Measurements from ENCODE around the gene USP34. TPM values are rescaled to one million over a fixed set of nuclear protein-coding genes. Genes with fewer than 3 reads are reported as not detected.
"Not testable (repeated sequence)": the region's sequence is repeated elsewhere in the genome, so short reads cannot be mapped to it uniquely, and the experiment has no call there.

USP34 gene
- total RNA-seq, 1 donor from 2014 or later = 176 TPM

DNA sequence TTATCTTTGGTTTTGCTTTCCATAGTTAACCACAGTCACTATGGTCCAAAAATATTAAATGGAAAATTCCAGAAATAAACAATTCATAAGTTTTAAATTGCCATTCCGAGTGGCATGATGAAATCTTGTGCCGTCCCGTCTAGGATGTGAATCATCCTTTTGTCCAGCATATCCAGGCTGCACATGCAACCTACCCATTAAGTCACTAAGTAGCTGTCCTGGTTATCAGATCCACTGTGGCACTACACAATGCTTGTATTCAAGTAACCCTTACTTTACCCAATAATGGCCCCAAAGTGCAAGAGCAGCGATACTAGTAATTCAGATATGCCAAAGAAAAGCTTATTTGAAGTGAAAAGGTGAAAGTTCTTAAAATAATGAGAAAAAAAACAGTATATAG, 10.7 kb downstream of the USP34 start:
- POLR2A ChIA-PET = interaction anchor here (0.6 to 1.7 kb wide), 4 partner anchors 10 to 125 kb away, joined by 3 to 5 read pairs (median 3); no protein-coding TSS in a partner anchor
- Mint-ChIP-seq H3K9me3 (no peaks in the 10 kb centered on the region), H3K4me3 (no peak overlapping the region), H3K4me1 (peaks cover 78% of the 10 kb centered on the region), H3K36me3 (ENCODE audit: low read depth) (peaks cover 27% of the 10 kb centered on the region), H3K27me3 (no peaks in the 10 kb centered on the region), H3K27ac (no peak overlapping the region)
- intact Hi-C loops (cut with micrococcal nuclease) = no loop called here
- CTCF ChIA-PET = interaction anchor here (0.7 kb wide), 1 partner anchor 34 kb away, joined by 5 read pairs; no protein-coding TSS in a partner anchor
- TF ChIP-seq, protein P1, sequence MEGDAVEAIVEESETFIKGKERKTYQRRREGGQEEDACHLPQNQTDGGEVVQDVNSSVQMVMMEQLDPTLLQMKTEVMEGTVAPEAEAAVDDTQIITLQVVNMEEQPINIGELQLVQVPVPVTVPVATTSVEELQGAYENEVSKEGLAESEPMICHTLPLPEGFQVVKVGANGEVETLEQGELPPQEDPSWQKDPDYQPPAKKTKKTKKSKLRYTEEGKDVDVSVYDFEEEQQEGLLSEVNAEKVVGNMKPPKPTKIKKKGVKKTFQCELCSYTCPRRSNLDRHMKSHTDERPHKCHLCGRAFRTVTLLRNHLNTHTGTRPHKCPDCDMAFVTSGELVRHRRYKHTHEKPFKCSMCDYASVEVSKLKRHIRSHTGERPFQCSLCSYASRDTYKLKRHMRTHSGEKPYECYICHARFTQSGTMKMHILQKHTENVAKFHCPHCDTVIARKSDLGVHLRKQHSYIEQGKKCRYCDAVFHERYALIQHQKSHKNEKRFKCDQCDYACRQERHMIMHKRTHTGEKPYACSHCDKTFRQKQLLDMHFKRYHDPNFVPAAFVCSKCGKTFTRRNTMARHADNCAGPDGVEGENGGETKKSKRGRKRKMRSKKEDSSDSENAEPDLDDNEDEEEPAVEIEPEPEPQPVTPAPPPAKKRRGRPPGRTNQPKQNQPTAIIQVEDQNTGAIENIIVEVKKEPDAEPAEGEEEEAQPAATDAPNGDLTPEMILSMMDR (IDR thresholded peaks at IDR 0.05) = no peak
- DNase-seq (no peak), ATAC-seq (ENCODE audit: low read depth) (no peak)

DNA sequence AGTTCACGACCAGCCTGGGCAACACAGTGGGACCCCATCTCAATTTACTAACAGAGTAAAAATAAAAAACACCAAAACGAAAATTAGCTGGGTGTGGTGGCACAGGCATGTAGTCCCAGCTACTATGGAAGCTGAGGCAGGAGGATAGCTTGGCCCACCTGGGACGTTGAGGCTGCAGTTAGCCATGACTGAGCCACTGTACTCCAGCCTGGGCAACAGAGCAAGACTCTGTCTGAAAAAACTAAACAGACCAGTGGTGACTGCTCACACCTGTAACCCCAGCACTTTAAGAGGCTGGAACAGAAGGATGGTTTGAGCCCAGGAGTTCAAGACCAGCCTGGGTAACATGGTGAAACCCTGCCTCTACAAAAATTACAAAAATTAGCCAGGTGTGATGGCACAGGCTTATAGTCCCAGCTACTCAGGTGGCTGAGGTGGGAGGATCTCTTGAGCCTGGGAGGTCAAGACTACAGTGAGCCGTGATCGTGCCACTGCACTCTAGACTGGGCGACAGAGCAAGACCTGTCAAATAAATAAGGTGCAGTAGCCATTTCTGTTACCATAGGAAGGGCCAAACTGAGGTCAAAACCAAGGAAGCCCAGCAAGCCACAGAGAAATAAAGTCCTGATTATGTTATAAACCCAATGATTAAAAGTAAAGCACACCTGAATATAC, 14.0 kb downstream of the USP34 start:
- H3K36me3 Mint-ChIP-seq (ENCODE audit: low read depth) = peaks cover 27% of the 10 kb centered on the region
- peaks cover 68% of the 10 kb centered on the region for H3K4me1 Mint-ChIP-seq
- ChIA-PET CTCF (no interaction called here), POLR2A (interaction anchor here (0.5 kb wide), 1 partner anchor 16 kb away, joined by 3 read pairs; no protein-coding TSS in a partner anchor)
- ATAC-seq (ENCODE audit: low read depth) = no peak
- no peak overlapping the region for H3K4me3 Mint-ChIP-seq
- no peak overlapping the region for H3K27ac Mint-ChIP-seq
- intact Hi-C loops (cut with micrococcal nuclease) = loop anchor here (2.0 kb wide), 1 partner anchor 14 kb away; no protein-coding TSS in a partner anchor
- TF ChIP-seq, protein P1 (IDR thresholded peaks at IDR 0.05) = no peak
- no peak for DNase-seq
- no peaks in the 10 kb centered on the region for H3K27me3 Mint-ChIP-seq
- no peaks in the 10 kb centered on the region for H3K9me3 Mint-ChIP-seq

DNA sequence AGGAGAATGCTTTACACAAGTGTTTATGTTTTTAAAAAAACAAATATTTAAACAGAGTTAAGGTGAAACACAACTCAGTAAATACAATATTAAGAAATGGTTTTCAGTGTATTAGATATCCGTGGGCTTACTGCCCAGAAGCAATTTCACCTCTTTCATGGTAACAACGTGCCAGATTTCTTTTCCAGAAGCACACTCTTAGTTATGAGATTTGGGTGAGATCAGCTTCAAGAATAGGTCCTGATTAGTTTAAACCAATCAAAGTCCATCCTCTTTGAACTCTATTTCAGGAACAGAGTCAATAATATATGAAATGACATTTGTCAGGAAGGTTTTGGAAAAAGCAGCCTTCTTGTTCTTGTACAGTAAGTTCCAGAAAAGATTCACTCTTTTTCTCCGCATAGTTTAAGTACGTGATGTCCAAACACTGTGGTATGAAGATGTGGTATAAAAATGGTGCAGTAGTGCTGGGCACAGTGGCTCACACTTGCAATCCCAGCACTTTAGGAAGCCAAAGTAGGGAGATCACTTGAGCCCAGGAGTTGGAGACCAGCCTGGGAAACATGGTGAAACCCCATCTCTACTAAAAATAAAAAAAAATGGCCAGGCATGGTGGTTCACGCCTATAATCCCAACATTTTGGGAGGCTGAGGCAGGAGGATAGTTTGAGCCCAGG, 14.7 kb downstream of the USP34 start:
- no peak overlapping the region for H3K27ac Mint-ChIP-seq
- CTCF ChIA-PET = no interaction called here

DNA sequence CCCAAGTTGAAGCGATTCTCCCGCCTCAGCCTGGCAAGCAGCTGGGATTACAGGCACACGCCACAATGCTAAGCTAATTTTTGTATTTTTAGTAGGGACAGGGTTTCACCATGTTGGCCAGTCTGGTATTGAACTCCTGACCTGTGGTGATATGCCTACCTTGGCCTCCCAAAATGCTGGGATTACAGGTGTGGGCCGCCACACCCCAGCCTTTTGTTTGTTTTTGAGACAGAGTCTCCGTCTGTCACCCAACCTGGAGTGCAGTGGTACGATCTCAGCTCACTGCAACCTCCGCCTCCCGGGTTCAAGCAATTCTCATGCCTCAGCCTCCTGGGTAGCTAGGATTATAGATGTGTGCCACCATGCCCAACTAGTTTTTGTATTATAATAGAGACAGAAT, 15.9 kb downstream of the USP34 start:
- CTCF ChIA-PET = interaction anchor here (1.9 kb wide), 1 partner anchor 28 kb away, joined by 9 read pairs; no protein-coding TSS in a partner anchor

More for the DNA sequence above, 14.7 kb downstream of the USP34 start:
- Mint-ChIP-seq H3K9me3 (no peaks in the 10 kb centered on the region), H3K36me3 (ENCODE audit: low read depth) (peaks cover 27% of the 10 kb centered on the region), H3K27me3 (no peaks in the 10 kb centered on the region), H3K4me3 (no peak overlapping the region), H3K4me1 (peaks cover 67% of the 10 kb centered on the region)
- DNase-seq (no peak), ATAC-seq (ENCODE audit: low read depth) (no peak)
- intact Hi-C loops (cut with micrococcal nuclease) = loop anchor here (2.0 kb wide), 1 partner anchor 13 kb away; no protein-coding TSS in a partner anchor
- POLR2A ChIA-PET = no interaction called here
- TF ChIP-seq, protein P1 (IDR thresholded peaks at IDR 0.05) = no peak

DNA sequence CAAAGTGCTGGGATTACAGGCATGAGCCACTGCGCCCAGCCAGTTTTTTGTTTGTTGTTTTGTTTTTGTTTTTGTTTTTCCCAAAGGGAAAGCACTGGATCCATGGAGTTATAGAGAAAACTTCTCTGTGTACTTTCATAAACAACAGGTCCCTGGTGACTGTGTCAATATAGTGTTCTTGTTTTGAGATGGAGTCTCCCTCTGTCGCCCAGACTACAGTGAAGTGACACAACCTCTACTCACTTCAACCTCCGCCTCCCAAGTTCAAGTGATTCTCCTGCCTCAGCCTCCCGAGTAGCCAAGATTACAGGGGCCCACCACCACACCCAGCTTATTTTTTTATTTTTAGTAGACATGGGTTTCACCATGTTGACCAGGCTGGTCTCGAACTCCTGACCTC, 16.5 kb downstream of the USP34 start:
- Mint-ChIP-seq H3K9me3 (no peaks in the 10 kb centered on the region), H3K4me3 (no peak overlapping the region), H3K27ac (no peak overlapping the region), H3K27me3 (no peaks in the 10 kb centered on the region), H3K36me3 (ENCODE audit: low read depth) (peaks cover 22% of the 10 kb centered on the region), H3K4me1 (peaks cover 66% of the 10 kb centered on the region)
- DNase-seq = no peak
- CTCF ChIA-PET = interaction anchor here (1.9 kb wide), 1 partner anchor 28 kb away, joined by 9 read pairs; no protein-coding TSS in a partner anchor
- ATAC-seq (ENCODE audit: low read depth) = no peak
- POLR2A ChIA-PET = interaction anchor here (0.6 kb wide), 2 partner anchors 10 to 307 kb away, joined by 3 read pairs; no protein-coding TSS in a partner anchor
- intact Hi-C loops (cut with micrococcal nuclease) = no loop called here
- TF ChIP-seq, protein P1 (IDR thresholded peaks at IDR 0.05) = no peak

More for the DNA sequence above, 15.9 kb downstream of the USP34 start:
- H3K4me3 Mint-ChIP-seq; ATAC-seq (ENCODE audit: low read depth); H3K27ac Mint-ChIP-seq; DNase-seq; H3K9me3 Mint-ChIP-seq; intact Hi-C loops (cut with micrococcal nuclease); H3K27me3 Mint-ChIP-seq; POLR2A ChIA-PET: not testable (repeated sequence)
- H3K4me1 Mint-ChIP-seq = peaks cover 68% of the 10 kb centered on the region
- peaks cover 23% of the 10 kb centered on the region for H3K36me3 Mint-ChIP-seq (ENCODE audit: low read depth)
